Stimulated activated CD4-positive, alpha-beta T cell treated with anti-CD3 and anti-CD28 coated beads, TNF-alpha, amount 100 ng/mL, for 4 hours (primary cell): ENCODE measurements around the gene MYH7B.

Source experiments
- DNase-seq, 3 experiments: peaks; one replicate each; pipeline ENCODE4 v3.0.0-alpha.2; 2020; ENCODE audit warnings: low read depth in 3 of 3

The MYH7B gene

DNA sequence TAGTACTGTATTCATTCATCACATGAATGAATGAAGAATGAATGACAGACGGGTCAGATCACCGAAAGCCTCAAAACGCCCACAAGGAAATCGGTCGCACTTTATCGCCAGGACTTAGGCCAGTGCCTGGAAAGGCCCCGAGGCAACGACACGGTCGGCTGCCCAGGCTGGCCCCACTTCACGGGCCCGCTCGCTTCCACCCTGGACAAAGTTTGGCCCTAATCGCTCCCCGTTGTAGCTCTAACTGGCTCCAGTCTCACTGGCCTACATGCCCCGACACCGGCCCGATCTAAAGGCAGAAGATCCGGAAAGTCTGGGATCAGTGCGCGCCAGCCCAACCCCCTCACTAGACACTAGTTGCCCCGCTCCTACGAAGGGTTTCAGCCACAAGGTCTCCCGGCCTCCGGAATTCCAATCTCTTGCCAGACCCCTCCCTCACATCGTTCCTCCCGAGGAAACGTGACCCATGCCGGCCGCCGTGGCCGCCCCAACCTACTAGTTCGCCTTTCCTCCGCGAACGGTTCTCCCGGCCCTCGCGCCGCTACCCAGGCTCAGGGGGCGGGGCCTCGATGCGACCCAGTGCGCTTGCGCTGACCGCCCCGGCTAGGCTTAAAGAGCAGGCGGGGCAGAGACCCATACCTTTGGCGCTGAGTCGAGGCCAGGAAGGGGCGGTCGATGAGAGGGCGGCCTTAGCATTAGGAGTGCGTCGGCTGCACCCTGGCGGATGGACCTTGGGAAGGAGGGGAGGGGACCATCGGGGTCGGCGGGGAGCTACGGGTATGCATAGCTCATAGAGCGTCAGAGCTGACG lies at the start of gene MYH7B, which contains the start of gene GSS:
MYH7B (plus strand) TSS at position 638 of the 810 bp plus-strand sequence. CDS start 22,138 bp downstream, outside the sequence.
GSS (minus strand) TSS at position 576 of the 810 bp plus-strand sequence. CDS start 3,954 bp downstream, outside the sequence.
- DNase-seq = peak; percentile 93 to 98 (median 95)

DNA sequence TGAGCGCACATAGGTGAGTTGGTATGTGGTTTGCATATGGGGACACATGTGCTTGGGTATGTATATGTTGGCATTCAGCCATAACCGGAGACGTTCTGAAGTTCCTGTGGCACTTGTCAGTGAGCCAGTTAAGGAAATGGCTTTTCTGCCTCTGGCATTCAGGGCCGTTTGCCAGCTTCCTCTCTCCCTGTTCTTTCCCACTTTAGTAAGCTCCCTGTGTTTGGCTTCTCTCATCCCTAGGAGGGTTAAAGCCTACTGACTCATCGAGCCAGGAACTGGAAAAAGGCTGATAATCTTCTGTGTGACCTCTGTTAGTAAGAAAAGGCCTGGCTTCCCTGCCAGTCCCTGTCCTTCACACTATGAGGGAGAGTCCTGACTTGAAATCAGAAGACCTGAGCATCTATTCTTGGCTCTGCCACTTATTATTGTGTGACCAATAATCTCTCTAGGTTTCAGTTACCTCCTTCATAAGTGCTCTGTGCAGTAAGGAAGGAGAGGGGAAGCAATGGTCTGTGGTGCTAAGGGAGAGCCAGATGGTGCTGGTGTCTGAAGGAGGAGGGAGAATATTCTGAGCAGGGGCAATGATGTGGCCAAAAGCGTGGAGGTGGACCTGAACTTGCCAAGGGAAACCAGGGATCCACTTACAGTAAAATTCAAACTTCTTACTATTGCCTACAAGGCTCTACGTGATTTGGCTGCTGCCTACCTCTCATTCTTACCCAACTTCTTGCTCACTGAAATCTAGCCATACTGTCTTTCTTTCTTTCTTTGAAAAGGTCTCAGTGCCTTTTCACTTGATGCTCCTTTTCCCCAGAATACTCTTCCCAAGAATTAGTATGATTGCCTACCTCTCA lies 47.8 kb upstream of the MYH7B start:
- DNase-seq = no peak

DNA sequence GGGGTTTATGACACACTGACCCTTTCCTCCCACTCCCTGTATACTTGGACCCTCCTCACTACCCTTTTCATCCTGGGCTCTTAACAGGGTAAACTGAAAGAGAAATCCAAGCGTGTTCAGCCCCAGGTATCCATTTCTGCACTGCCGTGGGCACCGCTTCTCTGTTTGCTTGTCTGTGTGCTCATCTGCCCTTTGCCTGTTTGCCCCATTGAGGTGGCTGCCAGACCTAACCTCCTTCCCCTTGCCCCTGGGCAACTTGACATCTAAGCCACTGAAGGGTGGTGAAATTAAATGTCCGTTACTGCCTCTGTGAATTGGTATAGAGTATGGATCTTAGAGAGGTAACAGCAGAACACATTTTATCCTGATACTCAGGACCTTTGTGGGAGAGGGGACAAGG lies 40.5 kb upstream of the MYH7B start:
- no peak for DNase-seq

DNA sequence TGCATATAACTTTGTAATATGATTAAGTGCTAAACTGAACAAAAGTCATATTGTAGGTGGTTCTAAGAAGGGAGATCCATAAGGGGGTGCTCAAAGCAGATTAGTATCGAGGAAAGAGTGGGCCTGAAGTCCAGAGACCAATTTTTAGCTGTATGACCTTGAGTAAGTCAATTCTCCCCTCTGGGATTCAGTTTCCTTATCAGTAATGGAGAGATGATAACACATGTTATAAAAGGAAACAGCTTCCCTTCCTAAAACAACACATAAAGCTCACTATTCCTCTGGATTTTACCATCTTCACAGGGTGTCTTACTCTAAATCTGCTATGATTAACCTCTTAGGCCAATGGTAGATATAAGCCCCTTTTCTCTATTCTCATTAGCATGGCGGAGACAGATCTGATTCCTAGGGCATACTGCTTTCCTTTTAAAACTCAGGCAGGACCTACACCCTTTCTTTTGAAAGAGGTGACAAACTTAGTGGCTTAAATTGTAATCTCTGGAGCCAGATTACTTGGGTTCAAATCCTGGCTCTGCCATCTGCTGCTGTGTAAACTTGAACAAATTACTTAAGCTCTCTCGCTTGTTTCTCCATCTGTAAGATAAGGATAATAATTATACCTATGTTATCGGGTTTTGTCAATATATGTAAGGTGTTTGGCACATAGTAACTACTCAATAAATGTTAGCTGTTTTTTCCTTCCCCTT lies 39.8 kb upstream of the MYH7B start:
- DNase-seq = no peak

DNA sequence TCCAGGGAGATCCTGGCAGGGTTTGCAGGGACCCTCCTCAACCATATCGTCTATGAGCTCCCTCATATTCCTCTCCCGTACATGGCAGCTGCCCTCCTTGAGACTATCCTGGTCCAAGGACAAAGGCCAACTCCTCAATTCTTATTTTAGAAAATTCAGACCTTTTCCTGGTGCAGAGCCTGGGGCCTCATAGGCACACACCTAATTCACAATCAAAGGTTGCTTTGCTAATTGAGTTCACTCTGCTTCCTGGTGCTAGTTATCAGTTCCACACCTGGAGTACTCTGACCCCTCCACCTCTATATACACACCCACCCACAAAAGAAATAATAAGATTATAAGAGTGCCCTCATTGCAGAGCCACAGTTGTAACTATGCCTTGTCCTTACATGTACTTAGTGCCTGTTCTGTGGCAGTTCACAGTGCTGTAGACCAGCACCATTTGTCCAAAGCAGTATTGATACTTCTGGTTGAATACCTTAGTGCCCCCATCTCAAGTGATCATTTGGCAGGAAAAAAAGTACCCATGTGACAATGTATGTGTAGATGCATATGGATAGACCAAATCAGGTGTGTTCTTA lies 38.8 kb upstream of the MYH7B start:
- no peak for DNase-seq

DNA sequence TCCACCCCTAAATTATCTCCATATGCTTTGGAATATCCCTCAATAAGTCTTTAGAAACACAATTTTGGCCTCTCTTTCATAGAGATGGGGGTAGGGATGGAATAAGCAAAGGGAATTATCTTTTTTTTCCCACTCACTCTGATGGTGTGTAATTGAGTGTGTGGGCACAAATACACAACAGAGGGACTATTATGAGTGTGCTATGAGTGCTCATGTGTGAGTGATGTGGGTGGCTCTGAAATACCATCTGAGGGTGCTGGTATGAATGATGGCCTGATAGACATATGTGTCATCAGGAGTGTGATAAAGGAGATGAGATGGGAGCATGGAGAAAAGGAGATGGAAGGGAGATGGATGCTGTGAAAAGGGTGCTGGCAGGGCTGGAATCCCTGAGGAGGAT lies 35.6 kb upstream of the MYH7B start:
- no peak for DNase-seq

DNA sequence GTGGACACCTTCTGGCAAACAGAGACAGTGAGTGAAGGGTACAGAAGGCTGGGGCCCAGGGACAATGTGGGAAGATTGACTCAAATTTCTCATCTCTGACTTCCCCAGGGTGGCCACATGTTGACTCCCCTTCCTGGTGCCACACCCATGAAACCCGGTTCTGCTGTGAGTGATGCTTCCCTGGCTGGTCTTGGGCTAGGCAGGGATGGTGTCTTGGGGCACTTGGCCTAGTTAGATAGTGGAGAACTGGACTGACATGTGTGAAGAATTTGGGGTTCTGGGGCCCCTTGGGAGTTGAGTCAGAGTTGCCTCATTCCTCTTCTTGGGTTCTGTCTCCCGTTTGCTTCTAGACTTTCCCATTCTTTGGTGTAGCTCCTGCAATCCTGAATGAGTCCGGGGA lies 34.2 kb upstream of the MYH7B start:
- DNase-seq = no peak

DNA sequence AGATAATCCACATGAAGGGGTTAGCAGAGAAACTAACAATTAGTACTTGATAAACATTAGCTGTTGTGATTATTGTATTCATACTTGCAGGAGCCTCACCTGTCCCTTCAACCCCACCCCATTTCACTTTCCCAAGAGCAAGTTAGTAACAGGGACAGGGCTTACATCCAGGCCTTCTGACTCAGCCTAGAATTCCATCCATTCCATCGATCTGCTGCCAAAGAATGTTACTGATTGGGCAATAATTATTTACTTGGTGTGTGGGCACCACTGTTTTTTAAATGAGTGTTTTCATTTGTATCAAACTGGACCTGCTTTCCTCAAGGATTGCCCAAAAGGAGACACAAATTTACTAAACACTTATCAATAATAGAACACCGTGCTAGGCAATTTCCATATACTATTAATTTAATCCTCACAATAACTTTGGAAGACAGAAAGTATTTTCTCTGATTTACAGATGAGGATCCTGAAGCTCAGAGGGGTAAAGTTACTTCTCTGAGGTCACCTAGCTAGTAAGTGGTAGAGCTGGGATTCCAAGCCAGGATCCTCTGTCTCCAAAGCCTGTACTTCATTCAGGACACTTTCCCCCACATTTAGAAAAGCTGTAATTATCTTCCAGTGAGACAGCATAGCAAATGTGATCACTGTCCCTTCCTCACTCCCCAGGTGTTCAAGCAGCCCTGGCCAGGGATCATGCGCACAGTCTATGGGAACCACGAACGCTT lies 32.9 kb upstream of the MYH7B start:
- no peak for DNase-seq

DNA sequence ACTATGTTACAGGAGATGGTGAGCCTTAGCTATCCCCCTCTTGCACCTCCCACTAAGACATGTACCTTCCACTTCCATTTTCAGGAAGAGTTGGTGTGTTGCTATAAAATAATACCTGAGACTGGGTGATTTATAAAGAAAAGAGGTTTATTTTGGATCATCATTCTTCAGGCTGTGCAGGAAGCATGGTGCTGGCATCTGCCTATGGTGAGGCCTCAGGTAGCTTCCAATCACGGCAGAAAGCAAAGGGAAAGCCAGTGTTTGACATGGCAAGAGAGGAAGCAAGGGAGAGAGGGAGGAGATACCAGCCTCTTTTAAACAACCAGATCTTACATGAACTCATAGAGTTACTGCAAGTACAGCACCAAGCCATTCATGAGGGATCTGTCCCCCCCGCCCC lies 32.3 kb upstream of the MYH7B start:
- DNase-seq = no peak

DNA sequence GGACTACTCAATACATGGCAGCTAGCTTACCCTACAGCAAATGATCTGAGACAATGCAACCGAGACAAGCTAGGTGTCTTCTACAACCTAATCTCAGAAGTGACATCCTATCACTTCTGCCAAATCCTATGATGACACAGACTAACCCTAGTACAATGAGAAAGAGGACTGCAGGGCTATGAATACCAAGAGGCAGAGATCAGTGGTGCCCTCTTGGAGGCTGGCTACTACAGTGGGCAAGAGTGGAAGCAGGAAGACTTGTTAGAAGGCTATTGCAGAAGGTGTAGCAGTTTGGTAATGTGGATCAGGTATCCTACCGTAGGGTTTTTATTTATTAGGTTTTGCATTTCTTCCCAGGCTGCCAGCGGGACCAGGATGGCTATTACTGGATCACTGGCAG lies 30.3 kb upstream of the MYH7B start:
- DNase-seq = no peak

DNA sequence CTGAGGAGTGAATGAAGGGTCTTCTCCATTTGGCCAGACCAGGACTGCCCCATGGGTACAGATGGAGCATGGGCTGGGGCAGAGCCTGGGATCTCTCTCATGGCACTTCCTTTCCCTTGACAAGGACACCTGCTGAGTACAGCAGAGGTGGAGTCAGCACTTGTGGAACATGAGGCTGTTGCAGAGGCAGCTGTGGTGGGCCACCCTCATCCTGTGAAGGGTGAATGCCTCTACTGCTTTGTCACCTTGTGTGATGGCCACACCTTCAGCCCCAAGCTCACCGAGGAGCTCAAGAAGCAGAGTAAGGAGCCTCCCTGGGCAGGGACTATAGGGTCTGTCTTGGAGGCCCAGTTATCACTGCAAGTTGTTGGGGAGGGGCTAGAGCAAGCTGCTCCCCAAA lies 29.7 kb upstream of the MYH7B start:
- no peak for DNase-seq

DNA sequence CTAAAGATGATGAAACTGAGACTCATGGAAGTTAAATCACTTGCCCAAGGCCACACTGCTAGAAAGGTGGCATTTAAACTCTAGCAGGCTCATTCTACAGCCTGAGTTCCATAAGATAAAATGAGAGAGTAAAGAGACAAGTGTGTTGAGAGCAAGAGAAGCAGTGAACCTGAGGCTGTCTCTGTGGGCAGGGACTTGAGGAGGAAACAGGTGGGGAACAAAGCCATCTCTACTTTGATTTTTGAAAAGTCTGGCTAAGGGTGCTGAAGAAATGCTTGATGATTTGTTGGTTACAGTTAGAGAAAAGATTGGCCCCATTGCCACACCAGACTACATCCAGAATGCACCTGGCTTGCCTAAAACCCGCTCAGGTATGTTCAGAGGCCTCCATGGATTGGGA lies 29.1 kb upstream of the MYH7B start:
- no peak for DNase-seq

DNA sequence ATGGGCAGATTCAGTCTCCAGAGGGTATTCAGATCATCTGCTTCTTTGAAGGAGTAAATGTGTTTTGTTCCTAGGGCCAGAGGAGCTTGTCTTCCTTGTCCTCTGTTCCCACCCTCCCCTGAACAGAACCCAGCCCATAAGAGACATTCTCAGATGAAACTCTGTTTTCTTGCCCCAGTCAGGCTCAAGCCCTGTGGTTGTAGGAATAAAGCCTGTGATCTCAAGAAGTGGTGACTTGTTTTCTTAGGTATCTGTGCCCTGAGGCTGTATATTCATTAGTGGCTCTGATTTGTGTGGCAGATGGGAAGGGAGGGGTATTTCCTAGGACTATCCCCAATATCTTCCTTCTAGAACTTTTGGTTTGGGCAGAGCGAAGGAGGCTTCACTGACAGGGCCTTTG lies 27.9 kb upstream of the MYH7B start:
- DNase-seq = no peak

DNA sequence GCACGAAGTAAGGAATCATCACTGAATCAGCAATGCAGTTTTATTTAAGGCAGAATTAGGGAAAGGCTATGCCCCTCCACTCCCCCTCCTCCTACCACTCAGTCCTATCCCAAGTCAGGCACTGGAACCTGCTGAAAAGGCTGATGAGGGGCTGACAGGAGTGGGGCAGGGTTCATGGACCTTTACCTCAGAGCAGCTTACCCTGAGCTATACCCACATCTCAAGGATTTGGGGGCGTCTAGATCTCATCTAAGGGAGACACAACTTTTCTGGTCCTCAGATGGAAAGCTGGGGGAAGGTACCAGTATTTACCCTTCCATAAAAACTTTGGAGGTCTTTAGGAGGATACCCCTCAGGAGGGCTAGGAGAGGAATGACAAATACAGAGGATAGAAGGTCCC lies 27.3 kb upstream of the MYH7B start:
- no peak for DNase-seq

DNA sequence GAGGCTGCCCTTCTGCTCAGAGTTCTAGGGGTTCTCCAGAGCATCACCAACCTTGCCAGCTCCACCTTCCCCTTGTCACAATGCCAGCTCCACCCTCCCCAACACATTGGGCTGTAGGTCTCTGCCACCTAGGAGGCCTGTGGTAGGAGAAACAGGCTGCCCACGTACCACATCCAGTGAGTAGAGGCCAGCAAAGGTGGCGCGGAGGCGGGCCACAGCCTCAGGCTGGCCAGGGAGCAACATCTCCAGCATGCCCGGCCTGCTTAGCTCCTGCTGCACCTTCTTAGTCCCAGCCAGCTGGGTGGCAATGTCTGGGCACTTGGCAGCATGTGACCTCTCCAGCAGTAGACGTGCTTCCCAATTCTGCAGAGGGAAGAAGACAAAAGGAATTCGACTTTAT lies 23.9 kb upstream of the MYH7B start:
- no peak for DNase-seq

DNA sequence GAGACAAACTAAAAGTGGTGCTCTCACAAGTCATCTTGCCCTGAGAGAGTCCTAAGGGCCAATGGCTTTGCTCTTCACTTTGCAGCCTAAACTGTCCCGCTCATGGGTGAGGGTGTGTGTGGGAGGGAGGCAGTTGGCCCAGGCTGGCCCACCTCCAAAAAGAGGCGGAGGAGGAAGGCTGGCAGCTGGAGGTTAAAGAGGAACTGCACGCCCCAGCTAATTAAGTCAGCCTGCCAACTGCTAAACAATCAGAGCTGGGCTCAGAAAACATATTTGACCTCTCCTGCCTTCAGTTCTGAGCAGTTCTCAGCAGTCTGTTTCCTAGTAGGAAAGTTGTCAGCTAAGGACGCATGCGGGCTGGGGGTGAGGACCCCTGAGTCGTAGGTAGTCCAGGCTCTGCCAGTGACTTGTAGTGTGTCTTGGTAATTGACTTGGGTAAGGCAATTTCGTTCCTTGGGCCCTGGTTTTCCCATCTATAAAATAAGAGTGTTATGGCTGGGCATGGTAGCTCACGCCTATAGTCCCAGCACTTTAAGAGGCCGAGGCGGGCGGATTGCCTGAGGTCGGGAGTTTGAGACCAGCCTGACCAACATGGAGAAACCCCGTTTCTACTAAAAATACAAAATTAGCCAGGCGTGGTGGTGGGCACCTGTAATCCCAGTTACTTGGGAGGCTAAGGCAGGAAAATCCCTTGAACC lies 17.1 kb upstream of the MYH7B start:
- no peak for DNase-seq

DNA sequence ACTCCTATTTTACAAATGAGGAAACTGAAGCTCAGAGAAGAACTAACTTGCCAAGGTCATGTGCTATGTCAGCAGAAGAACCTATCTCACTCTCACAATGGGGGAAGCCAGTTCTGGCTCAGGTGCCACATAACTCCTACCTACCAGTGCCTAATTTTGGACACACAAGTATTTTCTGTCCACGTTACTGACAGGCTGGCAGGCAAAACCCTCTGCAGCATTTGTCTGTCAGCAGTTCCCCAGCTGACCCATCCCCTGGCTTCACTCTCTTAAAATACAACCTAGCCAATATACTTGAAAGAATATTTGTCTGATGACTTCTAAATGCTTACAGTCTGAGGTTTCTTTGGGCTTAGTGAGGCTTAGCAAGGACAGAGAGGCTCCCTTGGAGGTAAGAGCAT lies 15.6 kb upstream of the MYH7B start:
- DNase-seq = no peak

DNA sequence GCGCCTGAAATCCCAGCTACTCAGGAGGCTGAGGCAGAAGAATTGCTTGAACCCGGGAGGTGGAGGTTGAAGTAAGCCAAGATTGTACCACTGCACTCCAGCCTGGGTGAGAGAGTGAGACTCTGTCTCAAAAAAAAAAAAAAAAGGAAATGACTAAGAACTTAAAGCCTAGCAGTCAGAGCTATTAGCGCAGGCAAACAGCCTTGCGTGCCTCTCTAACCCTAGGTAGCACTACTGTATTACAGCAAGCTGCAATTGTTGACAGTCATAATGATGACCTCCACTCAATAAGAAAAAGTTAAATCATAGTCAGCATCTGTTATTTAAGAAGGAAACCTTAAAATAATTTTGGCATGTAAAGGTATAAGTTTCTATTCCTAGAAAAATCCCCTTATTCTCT lies 14.4 kb upstream of the MYH7B start:
- DNase-seq = no peak

DNA sequence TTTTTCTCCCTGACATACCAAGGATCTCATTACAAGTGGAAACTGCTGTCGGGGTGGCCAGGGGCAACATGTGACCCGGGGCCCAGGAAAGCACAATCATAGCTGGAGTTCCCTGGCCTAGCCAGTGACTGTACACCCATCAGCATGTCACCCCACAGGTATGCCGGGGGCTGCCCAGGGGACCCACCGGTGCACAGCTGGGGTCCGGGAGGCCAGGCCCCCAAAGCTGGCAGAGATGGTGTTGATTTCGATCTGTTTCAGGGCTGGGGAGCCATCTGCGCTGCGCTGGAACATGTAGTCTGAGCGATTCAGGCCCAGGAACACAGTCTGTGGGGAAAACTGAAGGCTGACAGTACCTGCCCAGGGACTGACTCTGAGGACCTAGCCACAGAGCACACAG lies 13.4 kb upstream of the MYH7B start:
- no peak for DNase-seq

DNA sequence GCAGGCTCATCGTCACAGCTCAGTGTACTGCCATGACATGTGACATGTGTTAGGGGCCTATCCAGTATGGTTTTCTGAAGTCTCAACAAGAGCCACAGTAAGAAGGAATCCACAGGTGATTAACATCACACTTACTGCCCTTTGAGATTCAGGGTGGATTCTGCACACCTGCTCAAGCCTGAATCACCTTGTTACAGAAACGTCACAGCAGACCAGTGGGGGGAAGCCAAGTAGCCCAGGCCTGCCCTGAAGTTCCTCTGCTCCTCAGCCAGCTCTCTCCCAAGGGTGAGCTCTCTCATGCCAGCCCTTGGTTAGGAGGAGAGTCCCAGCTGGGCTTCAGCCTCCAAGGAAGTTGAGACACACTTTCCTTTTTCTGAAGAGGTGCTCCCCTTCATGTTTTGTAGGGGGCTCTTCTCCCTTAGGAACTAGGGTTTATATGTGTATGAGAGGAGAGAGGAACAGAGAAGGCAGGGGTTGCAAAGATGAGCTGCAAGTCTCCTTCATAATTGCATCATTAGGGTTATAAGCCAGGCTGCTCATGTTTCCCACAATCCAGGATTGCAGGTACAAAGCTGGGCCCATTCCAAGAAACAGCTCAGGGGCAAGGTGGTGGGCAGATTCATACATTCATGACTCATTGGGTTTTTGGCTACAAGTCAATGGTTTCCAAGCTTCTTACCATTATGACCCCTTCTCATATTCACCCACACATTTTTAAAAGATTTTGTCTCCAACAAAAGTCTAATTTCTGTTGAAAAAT lies 11.7 kb upstream of the MYH7B start:
- DNase-seq = no peak
